SK-N-MC (cell line): ENCODE results near the gene SNX25.

Experiments
- EZH2 ChIP-seq: fragments of 200-600 bp; sonication (generic); IDR thresholded peaks from one replicate; pipeline ENCODE4 v1.6.1; 2017; ENCODE audit warnings: antibody characterized with exemption
- POLR2AphosphoS5 ChIP-seq: IDR thresholded peaks from 2 replicates; pipeline ENCODE4 v1.6.1; 2012; ENCODE audit warnings: mild to moderate bottlenecking, low read depth, low read length, borderline replicate concordance

GRCh38 chr4:185272245-185272644 is 62.8 kb downstream of the SNX25 start:
- TF ChIP-seq POLR2AphosphoS5 (no peak), EZH2 (no peak)
